ENCODE measurements around the gene CATSPERE.
"Not testable (repeated sequence)": the region's sequence is repeated elsewhere in the genome, so short reads cannot be mapped to it uniquely, and the experiment has no call there.

Gene CATSPERE

GRCh38 chr1:244662599-244662998, 201.5 kb downstream of the CATSPERE start:
- no peak for DNase-seq (ENCODE audit: low read depth in 2 of 2)

DNA sequence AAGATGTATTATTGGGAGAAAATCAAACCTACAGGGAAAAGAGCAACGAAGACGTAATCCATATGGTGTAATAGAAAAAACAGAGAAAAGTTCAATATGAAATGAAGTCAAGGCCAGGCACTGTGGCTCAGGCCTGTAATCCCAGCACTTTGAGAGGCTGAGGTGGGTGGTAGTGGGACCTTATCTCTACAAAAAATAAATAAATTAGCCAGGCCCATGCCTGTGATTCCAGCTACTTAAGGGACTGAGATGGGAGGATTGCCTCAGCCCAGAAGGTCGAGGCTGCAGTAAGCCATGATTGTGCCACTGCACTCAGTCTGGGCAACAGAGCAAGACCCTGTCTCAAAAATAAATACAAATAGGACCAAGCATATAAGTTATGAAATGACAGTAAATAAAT, 203.3 kb downstream of the CATSPERE start:
- no peak for DNase-seq (ENCODE audit: low read depth in 2 of 2)

GRCh38 chr1:244665771-244666217, 204.7 kb downstream of the CATSPERE start:
- no peak for DNase-seq (ENCODE audit: low read depth in 2 of 2)

GRCh38 chr1:244666672-244667418, 205.8 kb downstream of the CATSPERE start:
- DNase-seq (ENCODE audit: low read depth in 2 of 2), result not testable (repeated sequence)

- no peak for DNase-seq (ENCODE audit: low read depth in 2 of 2)
Observed at GRCh38 chr1:244667797-244668196, 206.7 kb downstream of the CATSPERE start.

DNA sequence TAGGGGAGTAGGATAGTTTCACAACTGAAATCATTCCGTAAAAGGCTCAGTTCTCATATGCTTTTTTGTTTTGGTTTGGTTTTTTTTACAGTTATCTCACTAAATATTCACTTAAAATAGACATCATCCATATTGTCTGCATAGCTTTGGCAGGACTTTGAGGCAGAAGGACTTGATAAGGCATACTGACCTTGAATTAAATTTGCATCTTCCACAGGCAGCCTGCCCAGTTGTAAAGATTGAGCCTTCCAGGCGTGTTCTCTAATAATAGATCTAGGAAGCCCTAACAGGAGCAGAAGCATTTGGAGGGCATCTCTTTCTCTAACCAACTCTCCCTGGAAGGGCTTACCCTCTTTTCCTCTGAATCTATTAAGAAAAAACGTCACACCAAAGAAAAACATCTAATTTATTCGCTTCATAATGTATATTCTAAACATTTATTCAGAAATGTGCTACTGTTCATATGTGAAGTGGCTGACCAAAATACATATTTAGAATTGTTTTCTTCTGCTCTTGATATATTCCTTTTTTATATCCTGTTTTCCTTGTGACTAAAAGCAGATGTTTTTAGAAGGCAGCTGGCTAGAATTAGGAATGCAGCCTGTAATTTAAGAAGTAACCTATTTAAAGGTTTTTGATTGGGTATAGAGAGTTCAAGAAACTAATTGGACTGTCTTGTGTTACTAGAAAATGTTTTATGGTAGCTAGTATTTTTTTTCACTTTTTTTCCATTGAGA, 212.0 kb downstream of the CATSPERE start:
- no peak for DNase-seq (ENCODE audit: low read depth in 2 of 2)

DNA sequence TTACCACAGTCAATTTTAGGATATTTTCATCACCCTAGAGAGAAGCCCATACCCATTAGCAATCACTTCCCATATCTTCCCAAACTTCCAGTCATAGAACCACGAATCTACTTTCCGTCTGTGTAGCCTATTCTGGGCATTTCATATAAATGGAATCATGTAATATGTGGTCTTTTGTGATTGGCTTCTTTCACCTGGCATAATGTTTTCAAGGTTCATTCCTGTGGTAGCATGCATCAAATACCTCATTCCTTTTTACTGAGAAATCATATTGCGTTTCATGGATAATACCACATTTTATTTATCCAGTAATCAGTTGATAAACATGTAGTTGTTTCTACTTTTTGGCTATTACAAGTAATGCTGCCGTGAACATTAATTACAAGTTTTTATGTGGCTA, 213.4 kb downstream of the CATSPERE start:
- DNase-seq (ENCODE audit: low read depth in 2 of 2), result no peak

GRCh38 chr1:244675167-244675566, 214.1 kb downstream of the CATSPERE start:
- no peak for DNase-seq (ENCODE audit: low read depth in 2 of 2)

- DNase-seq (ENCODE audit: low read depth in 2 of 2), result no peak
Observed at GRCh38 chr1:244678697-244679096, 217.6 kb downstream of the CATSPERE start.

DNA sequence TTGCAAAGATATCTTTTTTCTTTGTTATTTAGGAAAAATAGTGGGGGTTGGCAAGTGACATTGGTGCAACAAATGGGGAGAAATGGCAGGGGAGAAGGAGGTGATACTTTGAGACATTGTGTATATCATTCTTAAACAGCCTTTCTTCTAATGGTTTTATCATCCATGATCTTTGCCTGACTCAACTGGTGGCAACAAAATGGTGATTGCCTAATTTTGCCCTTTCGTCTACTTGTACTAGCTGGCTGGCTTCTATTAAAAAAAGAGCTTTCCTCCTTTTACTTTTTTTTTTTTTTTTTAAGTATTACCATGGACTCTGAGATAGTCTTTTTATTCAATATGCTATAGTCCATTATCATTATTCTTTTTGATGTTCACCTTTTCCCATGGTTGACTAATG, 219.6 kb downstream of the CATSPERE start:
- no peak for DNase-seq (ENCODE audit: low read depth in 2 of 2)

GRCh38 chr1:244682087-244682486, 221.0 kb downstream of the CATSPERE start:
- not testable (repeated sequence) for DNase-seq (ENCODE audit: low read depth in 2 of 2)
